ENCODE results near the gene BRCA2.

GRCh38 chr13:32347651-32348050 lies 32.3 kb downstream of the BRCA2 start:
- TF ChIP-seq, protein P1, sequence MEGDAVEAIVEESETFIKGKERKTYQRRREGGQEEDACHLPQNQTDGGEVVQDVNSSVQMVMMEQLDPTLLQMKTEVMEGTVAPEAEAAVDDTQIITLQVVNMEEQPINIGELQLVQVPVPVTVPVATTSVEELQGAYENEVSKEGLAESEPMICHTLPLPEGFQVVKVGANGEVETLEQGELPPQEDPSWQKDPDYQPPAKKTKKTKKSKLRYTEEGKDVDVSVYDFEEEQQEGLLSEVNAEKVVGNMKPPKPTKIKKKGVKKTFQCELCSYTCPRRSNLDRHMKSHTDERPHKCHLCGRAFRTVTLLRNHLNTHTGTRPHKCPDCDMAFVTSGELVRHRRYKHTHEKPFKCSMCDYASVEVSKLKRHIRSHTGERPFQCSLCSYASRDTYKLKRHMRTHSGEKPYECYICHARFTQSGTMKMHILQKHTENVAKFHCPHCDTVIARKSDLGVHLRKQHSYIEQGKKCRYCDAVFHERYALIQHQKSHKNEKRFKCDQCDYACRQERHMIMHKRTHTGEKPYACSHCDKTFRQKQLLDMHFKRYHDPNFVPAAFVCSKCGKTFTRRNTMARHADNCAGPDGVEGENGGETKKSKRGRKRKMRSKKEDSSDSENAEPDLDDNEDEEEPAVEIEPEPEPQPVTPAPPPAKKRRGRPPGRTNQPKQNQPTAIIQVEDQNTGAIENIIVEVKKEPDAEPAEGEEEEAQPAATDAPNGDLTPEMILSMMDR (conservative IDR thresholded peaks at IDR 0.05; ENCODE audit: low read length), result no peak
- no peak for TF ChIP-seq EZH2phosphoT487 (IDR thresholded peaks at IDR 0.05; ENCODE audit: borderline replicate concordance)
